Epithelial cell of esophagus (primary cell): Measurements from ENCODE around the gene RUNX3.

Experiments used
- DNase-seq: peaks from one replicate; pipeline ENCODE4 v3.0.0; 2010; ENCODE audit warnings: low read depth
- H3K4me3 ChIP-seq: 2 replicates; pipeline ENCODE4 v1.5.1; 2011; ENCODE audit warnings: mild to moderate bottlenecking, low read length, control low read depth
- TF ChIP-seq, protein P1 (sequence below): IDR thresholded peaks from 2 replicates; pipeline ENCODE4 v1.5.1; 2011; ENCODE audit warnings: low read depth, mild to moderate bottlenecking, low read length, control low read depth, inconsistent platforms; ENCODE audit not compliant: insufficient read depth; ENCODE audit errors: missing control alignments

Gene RUNX3

DNA sequence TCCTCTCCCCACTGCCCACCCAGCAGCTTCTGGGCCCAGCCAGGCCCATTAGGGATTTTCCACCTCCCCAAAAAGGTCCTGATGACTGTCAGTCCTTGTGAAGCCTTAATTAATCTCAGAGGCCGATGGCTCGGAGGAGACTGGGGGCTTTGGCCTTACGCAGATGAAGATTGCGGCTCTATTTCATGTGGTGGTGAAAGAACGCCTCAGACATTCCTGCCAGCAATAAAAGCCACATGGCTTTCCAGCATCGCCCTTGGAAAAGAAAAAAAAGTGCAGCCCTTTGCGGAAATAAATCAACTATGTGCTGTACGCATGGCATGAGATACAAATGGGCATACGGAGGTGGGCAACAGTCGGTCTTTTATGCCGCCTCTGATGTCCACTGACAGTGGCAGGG is 6.6 kb upstream of the RUNX3 start:
- H3K4me3 ChIP-seq: no peak overlapping the region
- no peak for DNase-seq
- TF ChIP-seq, protein P1, sequence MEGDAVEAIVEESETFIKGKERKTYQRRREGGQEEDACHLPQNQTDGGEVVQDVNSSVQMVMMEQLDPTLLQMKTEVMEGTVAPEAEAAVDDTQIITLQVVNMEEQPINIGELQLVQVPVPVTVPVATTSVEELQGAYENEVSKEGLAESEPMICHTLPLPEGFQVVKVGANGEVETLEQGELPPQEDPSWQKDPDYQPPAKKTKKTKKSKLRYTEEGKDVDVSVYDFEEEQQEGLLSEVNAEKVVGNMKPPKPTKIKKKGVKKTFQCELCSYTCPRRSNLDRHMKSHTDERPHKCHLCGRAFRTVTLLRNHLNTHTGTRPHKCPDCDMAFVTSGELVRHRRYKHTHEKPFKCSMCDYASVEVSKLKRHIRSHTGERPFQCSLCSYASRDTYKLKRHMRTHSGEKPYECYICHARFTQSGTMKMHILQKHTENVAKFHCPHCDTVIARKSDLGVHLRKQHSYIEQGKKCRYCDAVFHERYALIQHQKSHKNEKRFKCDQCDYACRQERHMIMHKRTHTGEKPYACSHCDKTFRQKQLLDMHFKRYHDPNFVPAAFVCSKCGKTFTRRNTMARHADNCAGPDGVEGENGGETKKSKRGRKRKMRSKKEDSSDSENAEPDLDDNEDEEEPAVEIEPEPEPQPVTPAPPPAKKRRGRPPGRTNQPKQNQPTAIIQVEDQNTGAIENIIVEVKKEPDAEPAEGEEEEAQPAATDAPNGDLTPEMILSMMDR: no peak

DNA sequence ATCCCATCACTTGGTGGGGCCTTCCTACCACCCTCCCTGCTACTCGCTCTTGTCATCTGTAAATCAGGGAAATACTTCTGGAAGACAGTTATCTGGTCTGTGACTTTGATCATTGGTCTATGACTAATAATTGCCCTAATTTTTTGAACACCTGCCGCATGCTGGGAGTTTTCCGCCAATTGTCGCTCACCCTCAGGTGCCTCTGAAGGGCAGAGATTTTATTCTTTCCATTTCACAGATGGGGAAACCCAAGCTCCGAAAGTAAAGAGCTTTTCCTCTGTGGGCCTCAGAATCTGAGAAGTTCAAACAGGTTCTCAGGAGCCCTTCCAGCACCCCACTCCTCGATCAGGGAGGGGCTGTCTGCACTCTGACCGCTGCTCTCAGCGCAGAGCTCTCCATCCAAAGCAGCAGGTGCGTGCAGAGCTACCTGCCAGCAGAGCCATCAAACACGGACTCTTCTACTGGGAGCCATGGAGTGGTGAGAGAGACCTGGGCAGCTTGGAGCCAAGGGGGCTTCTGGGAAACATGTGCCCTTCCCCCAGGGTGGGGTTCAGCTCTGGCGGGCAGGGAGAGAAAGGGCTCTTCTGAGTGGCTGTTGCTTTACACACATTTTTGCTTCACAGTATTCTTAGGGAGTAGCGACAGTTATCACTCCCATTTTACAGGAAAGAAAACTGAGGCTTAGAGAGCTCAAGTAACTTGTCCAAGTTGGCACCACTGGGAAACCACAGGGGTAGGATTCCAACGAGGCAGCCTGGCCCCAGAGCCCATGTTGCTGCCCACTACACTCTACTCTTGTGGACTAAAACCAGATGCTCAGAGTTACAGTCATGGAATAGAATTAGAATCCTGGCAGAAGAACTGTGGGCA is 5.8 kb upstream of the RUNX3 start:
- H3K4me3 ChIP-seq: no peak overlapping the region
- TF ChIP-seq, protein P1: no peak
- DNase-seq: no peak

DNA sequence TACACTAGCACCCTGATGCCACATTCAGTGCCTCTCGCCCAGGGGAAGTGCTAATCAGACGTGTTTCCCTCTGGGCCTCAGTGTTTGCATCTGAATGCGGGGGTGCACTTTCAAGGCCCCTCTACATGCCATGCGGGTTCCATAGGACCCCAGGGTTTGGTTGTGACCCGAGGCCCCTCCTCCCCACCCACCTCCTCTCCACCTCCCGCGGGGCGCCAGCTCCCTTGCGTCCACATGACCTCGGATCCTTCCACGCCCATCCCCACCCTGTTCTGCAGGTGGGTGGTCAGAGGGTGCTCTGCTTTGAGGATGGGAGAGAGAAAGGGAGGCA is 5.1 kb upstream of the RUNX3 start:
- H3K4me3 ChIP-seq: no peak overlapping the region
- DNase-seq: no peak
- TF ChIP-seq, protein P1: no peak

DNA sequence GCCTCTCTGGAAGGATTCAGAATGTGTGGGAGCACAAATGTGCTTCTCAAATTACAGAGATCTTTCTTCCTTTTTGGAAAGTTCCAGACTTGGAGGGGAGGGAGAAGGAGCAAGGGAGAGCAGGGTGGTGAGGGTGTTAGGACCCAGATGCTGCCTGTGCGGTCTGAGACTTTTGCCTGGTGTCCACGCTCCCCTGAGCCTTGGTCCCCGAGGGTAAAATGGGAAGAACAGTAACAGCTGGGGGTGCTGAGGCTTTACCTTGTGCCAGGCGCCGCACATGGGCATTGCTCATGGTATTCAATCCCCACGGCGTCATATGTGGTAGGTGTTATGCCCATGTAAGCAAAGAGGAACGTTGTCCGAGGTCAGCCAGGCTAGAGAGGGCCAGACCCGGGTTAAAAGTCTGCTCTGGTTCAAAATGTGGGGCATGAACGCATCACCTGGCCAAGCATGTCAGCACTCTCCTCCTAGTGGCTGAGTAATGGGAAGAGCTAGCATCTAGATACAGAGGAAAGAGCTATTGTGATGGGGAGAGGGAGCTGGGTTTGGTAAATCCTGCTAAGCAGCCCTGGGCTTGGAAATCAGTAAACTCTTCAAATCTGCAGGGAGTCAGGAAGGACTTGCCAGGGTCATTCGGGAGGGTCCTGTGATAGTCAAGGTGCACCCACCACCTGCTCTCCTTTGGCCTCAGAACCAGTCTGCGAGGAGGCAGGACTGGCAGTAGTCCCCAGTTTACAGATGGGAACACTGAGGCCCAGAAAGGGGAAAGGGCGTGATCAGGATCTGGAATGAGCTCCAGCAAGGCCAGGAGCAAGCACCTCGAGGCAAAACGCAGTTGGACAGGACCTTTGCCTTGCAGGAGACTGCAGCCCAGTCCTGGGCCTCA is 4.5 kb upstream of the RUNX3 start:
- TF ChIP-seq, protein P1: no peak
- no peak for DNase-seq
- H3K4me3 ChIP-seq: no peak overlapping the region

DNA sequence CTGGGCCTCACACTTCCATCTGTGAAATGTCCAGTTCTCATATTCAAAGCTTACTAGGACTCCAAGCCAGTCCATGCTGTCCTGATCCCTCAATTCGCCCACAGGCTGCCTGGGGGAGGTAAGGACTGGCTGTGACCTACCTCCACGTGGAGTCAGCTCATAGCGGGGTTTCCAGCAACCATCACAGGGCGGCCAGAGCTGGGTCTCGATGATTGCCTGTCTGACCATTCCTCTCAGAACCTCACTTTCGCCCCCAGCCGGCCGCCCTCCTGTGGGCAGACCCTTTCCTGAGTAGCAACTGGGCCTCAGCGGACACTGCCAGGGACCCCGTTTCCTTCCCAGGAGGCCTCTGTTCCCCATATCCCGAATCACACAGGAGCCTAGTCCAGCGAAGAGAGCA is 3.4 kb upstream of the RUNX3 start:
- DNase-seq: no peak
- TF ChIP-seq, protein P1: no peak
- H3K4me3 ChIP-seq: no peak overlapping the region

DNA sequence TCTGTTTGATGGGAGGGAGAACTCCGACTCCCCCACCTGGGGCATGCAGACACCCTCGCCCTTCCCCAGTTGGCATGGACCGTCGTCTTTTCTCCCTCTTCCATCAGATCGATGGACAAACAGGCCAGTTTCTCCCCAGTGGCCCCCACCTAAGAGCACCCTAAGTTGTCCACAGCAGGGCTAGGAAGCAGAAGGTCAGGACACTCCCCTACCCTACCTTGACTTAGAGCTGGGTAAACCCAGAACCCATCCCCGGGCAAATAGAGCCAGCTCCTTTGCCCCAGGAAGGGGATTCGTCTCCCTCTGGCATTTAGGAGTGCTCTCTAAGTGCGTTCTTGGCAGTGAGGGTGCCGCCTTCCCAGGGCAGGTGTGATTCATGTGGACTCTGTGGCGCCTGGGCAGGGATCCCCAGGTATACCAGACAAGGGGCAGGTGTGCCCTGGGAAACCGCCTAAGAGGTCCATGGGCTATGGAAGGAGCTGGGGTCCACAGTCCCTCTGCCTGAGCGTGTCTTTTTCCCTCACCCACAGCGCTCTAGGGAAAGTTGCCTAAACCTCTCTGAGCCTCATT is 2.7 kb upstream of the RUNX3 start:
- no peak for DNase-seq
- H3K4me3 ChIP-seq: no peak overlapping the region
- TF ChIP-seq, protein P1: no peak
